ENCODE data around the gene PTGER4. TPM values are rescaled to one million over a fixed set of nuclear protein-coding genes. Genes with fewer than 3 reads are reported as not detected.

The PTGER4 gene
- total and polyA plus RNA-seq, 8 donors = 1.9 to 31.7 (median 17.9) TPM

- H3K9me3 ChIP-seq = no peaks in the 10 kb centered on the region
- peak overlapping the region in 4 of 5 donors; percentile 36 to 97 (median 94) for H3K27ac ChIP-seq
- peaks cover 0 to 18% (median 3%) of the 10 kb centered on the region in 4 donors for H3K36me3 ChIP-seq
- peaks cover 9 to 89% (median 57%) of the 10 kb centered on the region in 4 donors for H3K4me1 ChIP-seq
- DNase-seq = no peak
- H3K4me3 ChIP-seq = peak overlapping the region in 2 of 4 donors; percentile 65 to 85
- no peaks in the 10 kb centered on the region for H3K27me3 ChIP-seq
- TF ChIP-seq CTCF (IDR thresholded peaks at IDR 0.05) (no peak), EP300 (IDR thresholded peaks at IDR 0.05) (no peak), POLR2AphosphoS5 (IDR thresholded peaks at IDR 0.05) (no peak), POLR2A (IDR thresholded peaks at IDR 0.05) (no peak)
- intact Hi-C loops (cut with DNase I; ENCODE audit: low total_unique reads) = no loop called here
- 15 to 52% (median 29%) methylated on average over 1 of the region's 1 CpG for WGBS, 5 donors
Measured at GRCh38 chr5:40685976-40686486, 6.3 kb downstream of the PTGER4 start.

- 38 to 54% (median 43%) methylated on average over 7 of the region's 7 CpGs for WGBS, 5 donors
- TF ChIP-seq POLR2AphosphoS5 (IDR thresholded peaks at IDR 0.05) (no peak), POLR2A (IDR thresholded peaks at IDR 0.05) (no peak), CTCF (IDR thresholded peaks at IDR 0.05) (no peak), EP300 (IDR thresholded peaks at IDR 0.05) (no peak)
- H3K4me3 ChIP-seq = peak overlapping the region in 2 of 4 donors; percentile 65 to 85
- H3K27me3 ChIP-seq = no peaks in the 10 kb centered on the region
- H3K27ac ChIP-seq = peak overlapping the region; percentile 1 to 97 (median 93)
- H3K36me3 ChIP-seq = peaks cover 12 to 24% (median 16%) of the 10 kb centered on the region in 4 donors
- H3K4me1 ChIP-seq = peaks cover 9 to 82% (median 48%) of the 10 kb centered on the region in 4 donors
- no peaks in the 10 kb centered on the region for H3K9me3 ChIP-seq
- no peak for DNase-seq
- intact Hi-C loops (cut with DNase I; ENCODE audit: low total_unique reads) = no loop called here
Measured at GRCh38 chr5:40687321-40687720, 7.6 kb downstream of the PTGER4 start.

GRCh38 chr5:40688127-40688761 lies 8.5 kb downstream of the PTGER4 start:
- peak in 1 of 3 donors; percentile 41 for TF ChIP-seq POLR2AphosphoS5 (IDR thresholded peaks at IDR 0.05)
- no peak for TF ChIP-seq EP300 (IDR thresholded peaks at IDR 0.05)
- TF ChIP-seq CTCF (IDR thresholded peaks at IDR 0.05) = peak in 5 of 7 experiments; percentile 68 to 86 (median 79)
- no peak for TF ChIP-seq POLR2A (IDR thresholded peaks at IDR 0.05)
- Histone ChIP-seq H3K9me3 (no peaks in the 10 kb centered on the region), H3K4me1 (peaks cover 9 to 74% (median 45%) of the 10 kb centered on the region in 4 donors), H3K36me3 (peaks cover 14 to 31% (median 19%) of the 10 kb centered on the region in 4 donors), H3K27ac (peak overlapping the region in 4 of 5 donors; percentile 24 to 97 (median 63)), H3K4me3 (peak overlapping the region in 2 of 4 donors; percentile 65 to 85), H3K27me3 (no peaks in the 10 kb centered on the region)
- intact Hi-C loops (cut with DNase I; ENCODE audit: low total_unique reads) = no loop called here
- peak; percentile 87 to 95 for DNase-seq
- 0 to 2% (median 1%) methylated on average over 8 of the region's 8 CpGs for WGBS, 5 donors

- Histone ChIP-seq H3K4me1 (peaks cover 9 to 66% (median 41%) of the 10 kb centered on the region in 4 donors), H3K27me3 (no peaks in the 10 kb centered on the region), H3K9me3 (no peaks in the 10 kb centered on the region), H3K36me3 (peaks cover 17 to 35% (median 21%) of the 10 kb centered on the region in 4 donors), H3K27ac (peak overlapping the region in 4 of 5 donors; percentile 24 to 95 (median 50)), H3K4me3 (no peak overlapping the region)
- TF ChIP-seq POLR2AphosphoS5 (IDR thresholded peaks at IDR 0.05) (no peak), CTCF (IDR thresholded peaks at IDR 0.05) (no peak), EP300 (IDR thresholded peaks at IDR 0.05) (no peak), POLR2A (IDR thresholded peaks at IDR 0.05) (no peak)
- intact Hi-C loops (cut with DNase I; ENCODE audit: low total_unique reads) = no loop called here
- no peak for DNase-seq
Measured at GRCh38 chr5:40688996-40689395, 9.3 kb downstream of the PTGER4 start.
